Osteocyte (in vitro differentiated cells): ENCODE measurements around the gene ZBTB48. TPM values are rescaled to one million over a fixed set of nuclear protein-coding genes. Genes with fewer than 3 reads are reported as not detected.

Source experiments
- DNase-seq: peaks from one replicate; pipeline ENCODE4 v3.0.0; 2021; ENCODE audit warnings: mixed read lengths; ENCODE audit not compliant: unreplicated experiment; ENCODE audit errors: extremely low spot score
- H3K27ac Mint-ChIP-seq: one replicate; pipeline ENCODE4 v1.8.0; 2021; ENCODE audit warnings: mild to moderate bottlenecking, mixed read lengths; ENCODE audit not compliant: unreplicated experiment
- H3K27me3 Mint-ChIP-seq: one replicate; pipeline ENCODE4 v1.8.0; 2021; ENCODE audit warnings: mixed read lengths; ENCODE audit not compliant: unreplicated experiment
- H3K36me3 Mint-ChIP-seq: one replicate; pipeline ENCODE4 v1.8.0; 2021; ENCODE audit warnings: mixed read lengths; ENCODE audit not compliant: unreplicated experiment
- H3K4me1 Mint-ChIP-seq: one replicate; pipeline ENCODE4 v1.8.0; 2021; ENCODE audit warnings: mixed read lengths; ENCODE audit not compliant: unreplicated experiment
- H3K4me3 Mint-ChIP-seq: one replicate; pipeline ENCODE4 v1.8.0; 2021; ENCODE audit warnings: mild to moderate bottlenecking, moderate library complexity, mixed read lengths; ENCODE audit not compliant: unreplicated experiment
- H3K9me3 Mint-ChIP-seq: one replicate; pipeline ENCODE4 v1.8.0; 2021; ENCODE audit warnings: mixed read lengths; ENCODE audit not compliant: unreplicated experiment
- CTCF ChIP-seq: fragments of 200-600 bp; sonication (generic); IDR thresholded peaks from 2 replicates; pipeline ENCODE4 v1.5.0; 2021; ENCODE audit warnings: antibody characterized with exemption, mild to moderate bottlenecking, moderate library complexity
- total RNA-seq: library from RNA; stranded (reverse); gene quantifications from 2 replicates; pipeline ENCODE4 v1.2.1, GENCODE V29; 2021

Gene ZBTB48
- total RNA-seq, 1 donor from 2014 or later: 28.8 TPM

GRCh38 chr1:6623269-6623965 is 43.6 kb downstream of the ZBTB48 start:
- TF ChIP-seq CTCF: no peak
- Mint-ChIP-seq H3K4me1 (peaks cover 20% of the 10 kb centered on the region), H3K27ac (no peak overlapping the region), H3K4me3 (no peak overlapping the region), H3K9me3 (no peaks in the 10 kb centered on the region), H3K36me3 (peaks cover 32% of the 10 kb centered on the region), H3K27me3 (no peaks in the 10 kb centered on the region)
- no peak for DNase-seq

GRCh38 chr1:6624710-6625583 is 45.2 kb downstream of the ZBTB48 start, which contains the start of gene THAP3:
THAP3 (plus strand) TSS chr1:6624868; CDS start chr1:6625219, 351 bp downstream.
- Mint-ChIP-seq H3K4me1 (peaks cover 20% of the 10 kb centered on the region), H3K4me3 (peak within 1 kb of the TSS; percentile 84), H3K36me3 (peaks cover 28% of the 10 kb centered on the region), H3K9me3 (no peaks in the 10 kb centered on the region), H3K27me3 (no peaks in the 10 kb centered on the region), H3K27ac (peak within 1 kb of the TSS; percentile 88)
- TF ChIP-seq CTCF: no peak
- peak; percentile 94 for DNase-seq

- Mint-ChIP-seq H3K4me1 (peaks cover 20% of the 10 kb centered on the region), H3K36me3 (peaks cover 28% of the 10 kb centered on the region), H3K27ac (peak overlapping the region; percentile 88), H3K4me3 (peak overlapping the region; percentile 84), H3K27me3 (no peaks in the 10 kb centered on the region), H3K9me3 (no peaks in the 10 kb centered on the region)
- no peak for DNase-seq
- no peak for TF ChIP-seq CTCF
Observed at GRCh38 chr1:6625584-6626149, 45.9 kb downstream of the ZBTB48 start.

GRCh38 chr1:6627031-6627430 is 47.2 kb downstream of the ZBTB48 start:
- Mint-ChIP-seq H3K4me3 (peak overlapping the region; percentile 84), H3K27me3 (no peaks in the 10 kb centered on the region), H3K4me1 (peaks cover 20% of the 10 kb centered on the region), H3K9me3 (no peaks in the 10 kb centered on the region), H3K36me3 (peaks cover 24% of the 10 kb centered on the region), H3K27ac (peak overlapping the region; percentile 2)
- TF ChIP-seq CTCF: no peak
- DNase-seq: no peak
